Keratinocyte (primary cell): Measurements from ENCODE around the gene AZIN2.

ENCODE experiments used
- CTCF ChIP-seq, 3 experiments: IDR thresholded peaks in 1 of 3; conservative IDR thresholded peaks in 1 of 3; optimal IDR thresholded peaks in 1 of 3; 2 replicates in 2 of 3; 3 replicates in 1 of 3; pipeline versions ENCODE3 to v1.5.1; 2011; ENCODE audit warnings: low read length in 3 of 3, mild to moderate bottlenecking in 3 of 3, moderate library complexity in 2 of 3, control low read depth in 1 of 3, inconsistent platforms in 1 of 3; ENCODE audit not compliant: insufficient read depth in 2 of 3; ENCODE audit errors: extremely low read depth in 1 of 3
- EZH2 ChIP-seq: IDR thresholded peaks from one replicate; pipeline ENCODE4 v1.6.1; 2012; ENCODE audit warnings: inconsistent platforms, mild to moderate bottlenecking, low read length, moderate library complexity

- no peak for TF ChIP-seq CTCF (optimal IDR thresholded peaks at IDR 0.05 in 1 of 3, IDR thresholded peaks at IDR 0.05 in 1 of 3, conservative IDR thresholded peaks at IDR 0.05 in 1 of 3; ENCODE audit: extremely low read depth in 1 of 3, insufficient read depth in 2 of 3, low read length in 3 of 3)
- no peak for TF ChIP-seq EZH2
These were observed 84.9 kb downstream of the AZIN2 start for GRCh38 chr1:33165809-33166208.
